CD14-positive monocyte (primary cell): Measurements from ENCODE around the gene F13A1. TPM values are rescaled to one million over a fixed set of nuclear protein-coding genes. Genes with fewer than 3 reads are reported as not detected.

ENCODE experiments used
- DNase-seq, 3 donors: peaks; one replicate each; pipeline ENCODE4 v3.0.0-alpha.2; 2011 to 2022
- H2AFZ ChIP-seq: 2 replicates; pipeline ENCODE4 v1.6.0; 2012; ENCODE audit warnings: mild to moderate bottlenecking, low read depth, low read length, inconsistent platforms; ENCODE audit not compliant: insufficient read depth, poor library complexity, severe bottlenecking
- H3K27ac ChIP-seq, 2 donors: 1 replicate in 1 of 2; 2 replicates in 1 of 2; pipeline ENCODE4 v1.5.1; 2012 to 2013; ENCODE audit warnings: low read length in 2 of 2, control low read depth in 1 of 2, inconsistent platforms in 1 of 2, low read depth in 1 of 2, mild to moderate bottlenecking in 1 of 2
- H3K27me3 ChIP-seq, 2 donors: one replicate each; pipeline versions ENCODE4 v1.6.0 to v1.6.1; 2011 to 2013; ENCODE audit warnings: low read length in 2 of 2; ENCODE audit not compliant: control insufficient read depth in 2 of 2, insufficient read depth in 2 of 2
- H3K36me3 ChIP-seq, 2 donors: replicated peaks in 1 of 2; 1 replicate in 1 of 2; 2 replicates in 1 of 2; pipeline versions ENCODE4 v1.5.1 to v1.6.1; 2012 to 2013; ENCODE audit warnings: low read length in 2 of 2, control low read depth in 1 of 2, inconsistent platforms in 1 of 2, mild to moderate bottlenecking in 1 of 2; ENCODE audit not compliant: insufficient read depth in 2 of 2, control insufficient read depth in 1 of 2
- H3K4me1 ChIP-seq, 2 donors: 1 replicate in 1 of 2; 2 replicates in 1 of 2; pipeline versions ENCODE4 v1.5.1 to v1.6.1; 2012 to 2013; ENCODE audit warnings: low read length in 2 of 2, control low read depth in 1 of 2, inconsistent platforms in 1 of 2, mild to moderate bottlenecking in 1 of 2, moderate library complexity in 1 of 2; ENCODE audit not compliant: insufficient read depth in 2 of 2, control insufficient read depth in 1 of 2
- H3K4me2 ChIP-seq: replicated peaks from 2 replicates; pipeline ENCODE3; 2012; ENCODE audit warnings: low read length, moderate library complexity, mild to moderate bottlenecking; ENCODE audit not compliant: poor library complexity, severe bottlenecking; ENCODE audit errors: extremely low read depth
- H3K4me3 ChIP-seq, 3 experiments: fragments of 200-600 bp in 1 of 3; sonication (generic) in 1 of 3; replicated peaks in 1 of 3; 1 replicate in 2 of 3; 2 replicates in 1 of 3; pipeline ENCODE4 v1.5.1; 2011 to 2013; ENCODE audit warnings: low read length in 3 of 3, mild to moderate bottlenecking in 3 of 3, control low read depth in 2 of 3, low read depth in 2 of 3, inconsistent platforms in 1 of 3, moderate library complexity in 1 of 3
- H3K79me2 ChIP-seq: 2 replicates; pipeline ENCODE4 v1.6.0; 2012; ENCODE audit warnings: mild to moderate bottlenecking, control low read depth, inconsistent platforms, low read length, moderate library complexity; ENCODE audit not compliant: insufficient read depth
- H3K9ac ChIP-seq: 2 replicates; pipeline ENCODE4 v1.6.0; 2017; ENCODE audit warnings: low read length, mild to moderate bottlenecking; ENCODE audit not compliant: insufficient read depth, poor library complexity, severe bottlenecking
- H3K9me3 ChIP-seq, 2 donors: replicated peaks in 1 of 2; 1 replicate in 1 of 2; 2 replicates in 1 of 2; pipeline versions ENCODE4 v1.5.1 to v1.6.1; 2012 to 2013; ENCODE audit warnings: low read length in 2 of 2, control low read depth in 1 of 2; ENCODE audit not compliant: control insufficient read depth in 1 of 2, insufficient read depth in 1 of 2
- H4K20me1 ChIP-seq: 2 replicates; pipeline ENCODE4 v1.6.0; 2012; ENCODE audit warnings: mild to moderate bottlenecking, low read length, control low read depth, moderate library complexity; ENCODE audit not compliant: insufficient read depth
- H3K27ac Mint-ChIP-seq, 7 donors: one replicate each; pipeline ENCODE4 v1.8.0; 2020; ENCODE audit warnings: mild to moderate bottlenecking in 7 of 7, mixed read lengths in 7 of 7, moderate library complexity in 6 of 7, inconsistent platforms in 2 of 7
- H3K27me3 Mint-ChIP-seq, 3 donors: one replicate each; pipeline ENCODE4 v1.8.0; 2021 to 2022; ENCODE audit warnings: low read depth in 3 of 3, mild to moderate bottlenecking in 3 of 3, mixed read lengths in 3 of 3, moderate library complexity in 3 of 3, inconsistent platforms in 1 of 3
- H3K36me3 Mint-ChIP-seq, 2 donors: one replicate each; pipeline ENCODE4 v1.8.0; 2020; ENCODE audit warnings: mixed read lengths in 2 of 2, inconsistent platforms in 1 of 2, mild to moderate bottlenecking in 1 of 2
- H3K4me1 Mint-ChIP-seq: one replicate; pipeline ENCODE4 v1.8.0; 2020; ENCODE audit warnings: mild to moderate bottlenecking, mixed read lengths
- H3K4me3 Mint-ChIP-seq, 2 donors: one replicate each; pipeline ENCODE4 v1.8.0; 2020; ENCODE audit warnings: mild to moderate bottlenecking in 2 of 2, mixed read lengths in 2 of 2, moderate library complexity in 1 of 2
- H3K9me3 Mint-ChIP-seq, 7 donors: one replicate each; pipeline ENCODE4 v1.8.0; 2020 to 2022; ENCODE audit warnings: mixed read lengths in 7 of 7, mild to moderate bottlenecking in 6 of 7, moderate library complexity in 6 of 7, inconsistent platforms in 2 of 7
- WGBS: methylation state at CpG from one replicate; pipeline ENCODE4 v1.1.5; 2013; ENCODE audit warnings: missing lambda C conversion rate; ENCODE audit not compliant: insufficient coverage; 5-methylcytosine and 5-hydroxymethylcytosine counted together
- intact Hi-C, 2 donors: fragments of 100-400 bp; cut with micrococcal nuclease; formaldehyde crosslinking; loops; one replicate each; pipeline versions ENCODE4 v1.15.0 to v1.15.1; 2023
- polyA plus RNA-seq, 3 donors: library from polyadenylated mRNA; depleted of rRNA in 1 of 3; unstranded in 2 of 3; stranded (reverse) in 1 of 3; fragments of 300-500 nt in 2 of 3; fragments of >200 nt in 1 of 3; fragmentation: Illumina TruSeq in 2 of 3; gene quantifications; 1 replicate in 2 of 3; 2 replicates in 1 of 3; pipeline ENCODE4 v1.2.3, GENCODE V29; 2012 to 2021
- TF ChIP-seq, protein P1 (sequence below): fragments of 200-600 bp; IDR thresholded peaks from one replicate; pipeline ENCODE4 v1.8.0; 2022; ENCODE audit warnings: antibody characterized with exemption, mild to moderate bottlenecking

Gene F13A1
- polyA plus RNA-seq, 3 donors: 49.0 to 136 (median 105) TPM

DNA sequence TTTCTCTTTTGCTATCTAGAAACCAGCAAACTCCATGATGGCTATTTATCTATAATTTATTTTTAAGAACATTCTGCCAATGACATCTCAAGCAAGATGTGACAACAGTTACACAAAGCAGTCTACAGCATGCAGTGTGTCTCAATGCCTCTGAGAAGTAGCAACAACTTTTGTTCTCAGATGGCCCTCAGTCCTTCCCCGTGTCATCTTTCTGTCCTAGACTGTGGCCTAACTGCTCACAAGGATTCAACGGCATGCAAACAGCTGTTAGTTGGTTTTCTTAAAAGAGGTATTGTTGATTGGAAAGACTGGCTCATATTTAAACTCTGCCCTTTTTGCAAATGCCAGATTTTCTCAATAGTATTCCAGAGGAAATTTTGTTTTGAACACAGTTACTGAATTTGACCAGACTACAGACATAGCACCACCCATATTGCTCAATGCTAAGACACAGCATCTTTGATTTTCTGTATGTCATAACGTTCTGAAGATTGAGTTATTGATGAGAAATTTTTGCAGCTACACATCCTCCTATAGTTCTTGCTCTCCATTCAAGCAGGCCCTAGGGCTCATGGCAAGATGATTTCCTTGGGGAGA lies 26.1 kb upstream of the F13A1 start:
- peak overlapping the region; percentile 67 for H2AFZ ChIP-seq
- no peaks in the 10 kb centered on the region for H3K79me2 ChIP-seq
- H3K27me3 ChIP-seq: no peaks in the 10 kb centered on the region
- H3K27ac Mint-ChIP-seq: peak overlapping the region in 3 of 7 donors; percentile 47 to 62 (median 47)
- H3K9ac ChIP-seq: no peak overlapping the region
- WGBS: 0% methylated on average over 1 of the region's 3 CpGs
- TF ChIP-seq, protein P1, sequence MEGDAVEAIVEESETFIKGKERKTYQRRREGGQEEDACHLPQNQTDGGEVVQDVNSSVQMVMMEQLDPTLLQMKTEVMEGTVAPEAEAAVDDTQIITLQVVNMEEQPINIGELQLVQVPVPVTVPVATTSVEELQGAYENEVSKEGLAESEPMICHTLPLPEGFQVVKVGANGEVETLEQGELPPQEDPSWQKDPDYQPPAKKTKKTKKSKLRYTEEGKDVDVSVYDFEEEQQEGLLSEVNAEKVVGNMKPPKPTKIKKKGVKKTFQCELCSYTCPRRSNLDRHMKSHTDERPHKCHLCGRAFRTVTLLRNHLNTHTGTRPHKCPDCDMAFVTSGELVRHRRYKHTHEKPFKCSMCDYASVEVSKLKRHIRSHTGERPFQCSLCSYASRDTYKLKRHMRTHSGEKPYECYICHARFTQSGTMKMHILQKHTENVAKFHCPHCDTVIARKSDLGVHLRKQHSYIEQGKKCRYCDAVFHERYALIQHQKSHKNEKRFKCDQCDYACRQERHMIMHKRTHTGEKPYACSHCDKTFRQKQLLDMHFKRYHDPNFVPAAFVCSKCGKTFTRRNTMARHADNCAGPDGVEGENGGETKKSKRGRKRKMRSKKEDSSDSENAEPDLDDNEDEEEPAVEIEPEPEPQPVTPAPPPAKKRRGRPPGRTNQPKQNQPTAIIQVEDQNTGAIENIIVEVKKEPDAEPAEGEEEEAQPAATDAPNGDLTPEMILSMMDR: no peak
- H3K27me3 Mint-ChIP-seq: peaks cover 0 to 3% (median 3%) of the 10 kb centered on the region in 3 donors
- intact Hi-C loops: no loop called here
- peak overlapping the region in 1 of 2 donors; percentile 40 for H3K27ac ChIP-seq
- H3K9me3 ChIP-seq: no peaks in the 10 kb centered on the region
- H3K4me1 Mint-ChIP-seq: peaks cover 25% of the 10 kb centered on the region
- peaks cover 19 to 30% of the 10 kb centered on the region in 2 donors for H3K4me1 ChIP-seq
- peak overlapping the region; percentile 21 for H3K4me2 ChIP-seq
- H4K20me1 ChIP-seq: no peaks in the 10 kb centered on the region
- no peak overlapping the region for H3K4me3 Mint-ChIP-seq
- peak in 1 of 3 donors; percentile 6 for DNase-seq
- no peak overlapping the region for H3K4me3 ChIP-seq
- no peaks in the 10 kb centered on the region for H3K36me3 ChIP-seq
- H3K9me3 Mint-ChIP-seq: peaks cover 0 to 10% (median 6%) of the 10 kb centered on the region in 7 donors
- peaks cover 1 to 3% of the 10 kb centered on the region in 2 donors for H3K36me3 Mint-ChIP-seq

DNA sequence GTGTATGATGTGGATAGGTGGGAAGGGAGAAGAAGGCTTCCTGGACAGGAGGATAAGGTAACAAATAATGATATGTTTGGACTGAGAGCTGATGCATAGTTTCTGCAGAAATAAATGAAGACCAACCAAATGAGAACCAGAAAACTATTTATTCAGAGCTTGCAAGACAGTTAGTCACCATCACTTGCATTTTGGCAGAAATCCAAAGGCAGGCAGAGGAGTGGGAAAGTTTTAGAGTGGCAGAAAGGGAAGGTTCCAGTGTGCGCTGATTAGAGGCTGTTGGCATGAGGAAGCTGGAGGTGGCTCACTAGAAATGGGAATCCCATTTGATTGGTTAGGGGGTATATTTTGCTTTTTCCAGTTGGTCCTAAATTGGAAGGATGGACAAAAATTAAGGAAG lies 13.0 kb upstream of the F13A1 start:
- H3K4me1 Mint-ChIP-seq: peaks cover 49% of the 10 kb centered on the region
- peaks cover 43 to 44% of the 10 kb centered on the region in 2 donors for H3K4me1 ChIP-seq
- H3K27me3 ChIP-seq: no peaks in the 10 kb centered on the region
- no peak overlapping the region for H3K9ac ChIP-seq
- H3K4me3 Mint-ChIP-seq: no peak overlapping the region
- no peaks in the 10 kb centered on the region for H3K9me3 ChIP-seq
- peak overlapping the region in 1 of 2 donors; percentile 27 for H3K27ac ChIP-seq
- no peaks in the 10 kb centered on the region for H4K20me1 ChIP-seq
- no peaks in the 10 kb centered on the region for H3K36me3 Mint-ChIP-seq
- no peaks in the 10 kb centered on the region for H3K79me2 ChIP-seq
- H3K4me3 ChIP-seq: no peak overlapping the region
- H3K36me3 ChIP-seq: no peaks in the 10 kb centered on the region
- DNase-seq: peak; percentile 47 to 80 (median 56)
- H3K9me3 Mint-ChIP-seq: peaks cover 0 to 2% (median 0%) of the 10 kb centered on the region in 7 donors
- no peak overlapping the region for H2AFZ ChIP-seq
- 0% methylated on average over 1 of the region's 1 CpG for WGBS
- no peak overlapping the region for H3K4me2 ChIP-seq
- TF ChIP-seq, protein P1: no peak
- no peaks in the 10 kb centered on the region for H3K27me3 Mint-ChIP-seq
- intact Hi-C loops: loop anchor here in 1 of 2 donors (5.0 to 10.0 kb wide), 2 partner anchors 59 to 161 kb away; no protein-coding TSS in a partner anchor
- H3K27ac Mint-ChIP-seq: peak overlapping the region in 4 of 7 donors; percentile 44 to 84 (median 64)
